HAP-1 (cell line): ENCODE measurements around the gene CEP162.
A peak's percentile ranks its signal among the peaks of the same experiment; 100 is the strongest.
"Not testable (repeated sequence)": the region's sequence is repeated elsewhere in the genome, so short reads cannot be mapped to it uniquely, and the experiment has no call there.

ENCODE experiments used
- DNase-seq, 2 experiments: peaks; one replicate each; pipeline ENCODE4 v3.0.0-alpha.2; 2016 to 2020; ENCODE audit warnings: low spot score in 2 of 2
- H3K27me3 ChIP-seq: fragments of 250-450 bp; sonication (Bioruptor Pico); 2 replicates; pipeline ENCODE4 v1.5.1; 2020; ENCODE audit warnings: low read depth, mild to moderate bottlenecking, moderate library complexity
- H3K36me3 ChIP-seq: fragments of 250-450 bp; sonication (Bioruptor Pico); replicated peaks from 2 replicates; pipeline ENCODE4 v1.5.1; 2020; ENCODE audit warnings: mild to moderate bottlenecking
- H3K4me1 ChIP-seq: fragments of 250-450 bp; sonication (Bioruptor Pico); 2 replicates; pipeline ENCODE4 v1.5.1; 2020; ENCODE audit warnings: mild to moderate bottlenecking
- H3K4me3 ChIP-seq: fragments of 250-450 bp; sonication (Bioruptor Pico); 2 replicates; pipeline ENCODE4 v1.5.1; 2020; ENCODE audit warnings: mild to moderate bottlenecking, moderate library complexity
- H3K9me3 ChIP-seq: fragments of 250-450 bp; sonication (Bioruptor Pico); 2 replicates; pipeline ENCODE4 v1.5.1; 2020; ENCODE audit warnings: mild to moderate bottlenecking, moderate library complexity
- in situ Hi-C: fragments of 300-500 bp; cut with MboI; formaldehyde crosslinking; loops from 3 replicates; pipeline ENCODE4 v1.14.3; 2020; ENCODE audit warnings: low sequenced_read_pairs, inconsistent platforms, mixed read lengths

The CEP162 gene

DNA sequence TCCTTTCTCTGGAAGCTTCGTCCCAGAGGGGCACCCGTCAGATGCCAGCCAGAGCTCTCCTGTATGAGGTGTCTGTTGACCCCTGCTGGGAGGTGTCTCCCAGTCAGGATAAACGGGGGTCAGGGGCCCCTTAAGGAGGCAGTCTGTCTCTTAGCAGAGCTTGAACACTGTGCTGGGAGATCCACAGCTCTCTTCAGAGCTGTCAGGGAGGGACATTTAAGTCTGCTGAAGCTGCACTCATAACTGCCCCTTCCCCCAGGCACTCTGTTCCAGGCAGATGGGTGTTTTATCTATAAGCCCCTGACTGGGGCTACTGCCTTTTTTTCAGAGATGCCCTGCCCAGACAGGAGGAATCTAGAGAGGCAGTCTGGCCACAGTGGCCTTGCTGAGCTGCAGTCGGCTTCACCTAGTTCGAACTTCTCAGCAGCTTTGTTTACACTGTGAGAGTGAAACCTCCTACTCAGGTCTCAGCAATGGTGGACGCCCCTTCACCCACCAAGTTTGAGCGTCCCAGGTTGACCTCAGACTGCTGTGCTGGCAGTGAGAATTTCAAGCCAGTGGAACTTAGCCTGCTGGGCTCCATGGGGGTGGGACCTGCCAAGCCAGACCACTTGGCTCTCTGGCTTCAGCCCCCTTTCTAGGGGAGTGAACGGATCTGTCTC lies 112.4 kb downstream of the CEP162 start:
- H3K4me1 ChIP-seq, DNase-seq, in situ Hi-C loops: not testable (repeated sequence)

DNA sequence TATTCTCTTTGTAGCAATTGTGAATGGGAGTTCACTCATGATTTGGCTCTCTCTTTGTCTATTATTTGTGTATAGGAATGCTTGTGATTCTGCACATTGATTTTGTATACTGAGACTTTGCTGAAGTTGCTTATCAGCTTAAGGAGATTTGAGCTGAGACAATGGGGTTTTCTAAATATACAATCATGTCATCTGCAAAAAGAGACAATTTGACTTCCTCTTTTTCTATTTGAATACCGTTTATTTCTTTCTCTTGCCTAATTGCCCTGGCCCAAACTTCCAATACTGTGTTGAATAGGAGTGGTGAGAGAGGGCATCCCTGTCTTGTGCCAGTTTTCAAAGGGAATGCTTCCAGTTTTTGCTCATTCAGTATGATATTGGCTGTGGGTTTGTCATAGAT lies 116.1 kb downstream of the CEP162 start:
- in situ Hi-C loops, H3K36me3 ChIP-seq, DNase-seq, H3K4me3 ChIP-seq, H3K9me3 ChIP-seq, H3K27me3 ChIP-seq, H3K4me1 ChIP-seq: not testable (repeated sequence)

More for the DNA sequence above, 112.4 kb downstream of the CEP162 start:
- not testable (repeated sequence) for H3K27me3 ChIP-seq, H3K9me3 ChIP-seq, H3K36me3 ChIP-seq, H3K4me3 ChIP-seq

DNA sequence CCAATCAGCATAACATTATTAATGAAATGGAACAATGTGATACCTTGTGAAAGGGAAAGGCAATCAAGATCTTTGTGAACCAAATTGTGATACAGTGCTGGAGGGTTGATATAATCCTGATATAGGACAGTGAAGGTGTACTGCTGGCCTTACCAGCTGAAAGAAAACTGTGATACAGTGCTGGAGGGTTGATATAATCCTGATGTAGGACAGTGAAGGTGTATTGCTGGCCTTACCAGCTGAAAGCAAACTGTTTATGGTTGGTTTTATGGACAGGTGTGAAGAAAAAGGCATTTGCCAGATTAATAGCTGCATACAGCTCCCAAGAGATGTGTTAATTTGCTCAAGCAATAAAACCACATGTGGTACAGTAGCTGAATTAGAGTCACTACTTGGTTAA lies 119.9 kb downstream of the CEP162 start:
- DNase-seq = no peak
- no peaks in the 10 kb centered on the region for H3K9me3 ChIP-seq
- H3K36me3 ChIP-seq = no peaks in the 10 kb centered on the region
- no peaks in the 10 kb centered on the region for H3K4me1 ChIP-seq
- no peak overlapping the region for H3K4me3 ChIP-seq
- H3K27me3 ChIP-seq = peaks cover 2% of the 10 kb centered on the region; the same call in 1 of the 2 replicates
- in situ Hi-C loops = no loop called here

GRCh38 chr6:84105215-84105924 lies 122.1 kb downstream of the CEP162 start:
- DNase-seq, H3K36me3 ChIP-seq, H3K27me3 ChIP-seq, H3K9me3 ChIP-seq, in situ Hi-C loops, H3K4me1 ChIP-seq, H3K4me3 ChIP-seq: not testable (repeated sequence)

- H3K36me3 ChIP-seq = no peaks in the 10 kb centered on the region
- no peak overlapping the region for H3K4me3 ChIP-seq
- H3K27me3 ChIP-seq = peaks cover 2% of the 10 kb centered on the region; the same call in 1 of the 2 replicates
- H3K9me3 ChIP-seq = no peaks in the 10 kb centered on the region
- in situ Hi-C loops = no loop called here
- no peak for DNase-seq
- H3K4me1 ChIP-seq = no peaks in the 10 kb centered on the region
These were observed 124.4 kb downstream of the CEP162 start for GRCh38 chr6:84103029-84103428.

DNA sequence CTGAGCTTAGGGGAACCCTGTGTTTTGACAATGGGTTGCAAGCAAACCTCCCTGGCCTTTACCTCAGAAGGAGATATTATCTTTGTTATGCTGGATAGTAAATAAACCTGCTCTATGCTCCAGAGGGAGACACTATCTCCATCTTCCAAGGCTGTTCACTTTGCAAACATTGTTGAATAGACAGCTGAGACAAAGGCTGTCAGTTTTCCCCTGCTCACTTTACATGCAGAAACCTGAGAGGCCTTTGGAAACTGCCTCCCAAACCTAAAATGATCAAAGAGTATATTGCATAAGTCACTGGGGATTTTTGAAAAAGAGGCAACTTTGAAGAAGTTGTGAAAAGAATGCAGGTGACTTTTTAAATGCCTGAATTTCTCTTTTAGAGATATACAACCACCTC lies 132.3 kb downstream of the CEP162 start:
- in situ Hi-C loops = no loop called here

GRCh38 chr6:84093441-84094435 lies 133.7 kb downstream of the CEP162 start:
- DNase-seq = peak in 1 of 2 experiments; percentile 14
- Histone ChIP-seq H3K27me3 (no peaks in the 10 kb centered on the region), H3K9me3 (0 out of 2 replicates have a peak, but pooled peaks cover 2% of the 10 kb centered on the region), H3K36me3 (no peaks in the 10 kb centered on the region), H3K4me3 (no peak overlapping the region), H3K4me1 (no peaks in the 10 kb centered on the region; the same call in 1 of the 2 replicates)
- in situ Hi-C loops = no loop called here

More for the DNA sequence above, 132.3 kb downstream of the CEP162 start:
- Histone ChIP-seq H3K36me3 (no peaks in the 10 kb centered on the region), H3K27me3 (no peaks in the 10 kb centered on the region), H3K9me3 (0 out of 2 replicates have a peak, but pooled peaks cover 2% of the 10 kb centered on the region), H3K4me3 (no peak overlapping the region), H3K4me1 (no peaks in the 10 kb centered on the region; the same call in 1 of the 2 replicates)
- DNase-seq = no peak

DNA sequence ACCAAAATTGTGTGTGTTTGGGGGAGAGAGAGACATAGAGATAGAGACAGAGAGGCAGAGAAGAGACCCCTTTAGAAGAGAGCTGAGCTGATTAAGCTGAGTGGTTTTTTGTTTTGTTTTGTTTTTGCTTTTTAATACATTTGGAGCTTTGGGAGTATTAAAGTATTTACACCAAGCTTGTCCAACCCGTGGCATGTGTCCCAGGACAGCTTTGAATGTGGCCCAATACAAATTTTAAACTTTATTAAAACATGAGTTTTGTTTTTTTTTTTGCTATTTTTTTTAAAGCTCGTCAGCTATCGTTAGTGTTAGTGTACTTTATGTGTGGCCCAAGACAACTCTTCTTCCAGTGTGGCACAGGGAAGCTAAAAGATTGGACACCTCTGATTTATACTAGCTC lies 137.9 kb downstream of the CEP162 start:
- no peaks in the 10 kb centered on the region for H3K36me3 ChIP-seq
- H3K27me3 ChIP-seq = no peaks in the 10 kb centered on the region
- DNase-seq = no peak
- H3K4me3 ChIP-seq = no peak overlapping the region
- H3K9me3 ChIP-seq = 0 out of 2 replicates have a peak, but pooled peaks cover 2% of the 10 kb centered on the region
- H3K4me1 ChIP-seq = peaks cover under 1% of the 10 kb centered on the region; the same call in 1 of the 2 replicates
- in situ Hi-C loops = no loop called here

DNA sequence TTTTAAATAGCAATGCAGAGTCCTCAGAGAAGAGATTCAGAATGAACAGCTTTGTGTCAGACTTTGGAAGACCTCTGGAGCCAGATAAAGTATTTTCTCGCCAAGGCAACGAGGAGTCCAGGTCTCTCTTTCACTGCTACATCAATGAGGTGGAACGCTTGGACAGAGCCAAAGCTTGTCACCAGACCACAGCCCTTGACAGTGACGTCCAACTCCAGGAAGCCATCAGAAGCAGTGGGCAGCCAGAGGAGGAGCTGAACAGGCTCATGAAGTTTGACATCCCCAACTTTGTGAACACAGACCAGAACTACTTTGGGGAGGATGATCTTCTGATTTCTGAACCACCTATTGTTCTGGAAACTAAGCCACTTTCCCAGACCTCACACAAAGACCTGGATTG lies 138.4 kb downstream of the CEP162 start:
- in situ Hi-C loops = no loop called here
- DNase-seq = no peak
- H3K9me3 ChIP-seq = 0 out of 2 replicates have a peak, but pooled peaks cover 2% of the 10 kb centered on the region
- H3K4me1 ChIP-seq = peaks cover 4% of the 10 kb centered on the region; the same call in 1 of the 2 replicates
- H3K4me3 ChIP-seq = no peak overlapping the region
- no peaks in the 10 kb centered on the region for H3K36me3 ChIP-seq
- no peaks in the 10 kb centered on the region for H3K27me3 ChIP-seq

DNA sequence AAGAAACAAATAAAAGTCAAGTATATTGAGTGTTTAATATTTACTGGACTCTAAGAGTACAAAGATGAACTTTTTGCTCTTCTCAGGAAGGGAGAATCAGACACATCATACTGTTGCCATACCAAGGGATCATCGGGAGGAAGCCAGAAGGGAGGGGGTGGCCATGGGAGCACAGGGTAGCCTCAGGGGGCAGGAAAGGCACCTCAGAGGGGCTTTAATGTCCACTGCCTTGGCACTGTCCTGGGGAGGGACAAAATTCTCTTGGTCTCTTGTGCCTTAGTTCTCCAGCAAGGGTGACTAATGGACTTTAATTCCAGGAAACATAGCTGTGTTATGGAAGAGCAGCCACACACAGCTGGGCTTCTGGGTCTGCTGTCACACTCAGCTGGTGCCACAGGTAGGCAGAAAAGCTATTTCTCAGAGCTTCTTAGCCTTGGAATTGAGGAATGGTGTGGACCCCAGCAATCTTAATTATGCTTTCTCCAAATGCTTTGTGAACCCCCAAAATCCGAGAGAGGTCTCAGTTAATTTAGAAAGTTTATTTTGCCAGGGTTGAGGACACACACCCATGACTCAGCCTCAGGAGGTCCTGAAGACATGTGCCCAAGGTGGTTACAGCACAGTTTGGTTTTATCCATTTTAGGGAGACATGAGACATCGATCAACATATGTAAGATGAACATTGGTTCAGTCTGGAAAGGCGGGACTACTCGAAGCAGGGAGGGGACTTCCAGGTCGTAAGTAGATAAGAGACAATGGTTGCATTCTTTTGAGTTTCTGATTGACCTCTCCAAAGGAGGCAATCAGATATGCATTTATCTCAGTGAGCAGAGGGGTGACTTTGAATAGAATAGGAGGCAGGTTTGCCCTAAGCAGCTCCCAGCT lies 140.7 kb downstream of the CEP162 start:
- in situ Hi-C loops = no loop called here

GRCh38 chr6:84086056-84086455 lies 141.4 kb downstream of the CEP162 start:
- no peak overlapping the region for H3K4me3 ChIP-seq
- no peaks in the 10 kb centered on the region for H3K9me3 ChIP-seq
- H3K4me1 ChIP-seq = peaks cover 22% of the 10 kb centered on the region
- DNase-seq = no peak
- H3K27me3 ChIP-seq = no peaks in the 10 kb centered on the region
- no peaks in the 10 kb centered on the region for H3K36me3 ChIP-seq
- in situ Hi-C loops = no loop called here

More for the DNA sequence above, 140.7 kb downstream of the CEP162 start:
- no peaks in the 10 kb centered on the region for H3K36me3 ChIP-seq
- no peaks in the 10 kb centered on the region for H3K27me3 ChIP-seq
- H3K4me3 ChIP-seq = no peak overlapping the region
- no peak for DNase-seq
- no peaks in the 10 kb centered on the region for H3K9me3 ChIP-seq
- H3K4me1 ChIP-seq = peaks cover 22% of the 10 kb centered on the region

- in situ Hi-C loops, DNase-seq, H3K36me3 ChIP-seq, H3K27me3 ChIP-seq, H3K4me3 ChIP-seq, H3K9me3 ChIP-seq: not testable (repeated sequence)
- H3K4me1 ChIP-seq = peaks cover 22% of the 10 kb centered on the region
These were observed 142.7 kb downstream of the CEP162 start for GRCh38 chr6:84084705-84085104.
